IPS-18c (cell line): ENCODE data around the gene CHRNA3.

Experiments
- H3K4me3 ChIP-seq: 2 replicates; pipeline ENCODE4 v1.7.0; 2013; ENCODE audit warnings: low read depth, mild to moderate bottlenecking, low read length, moderate library complexity; ENCODE audit not compliant: insufficient read depth
- H3K9me3 ChIP-seq: one replicate; pipeline ENCODE4 v1.6.1; 2013; ENCODE audit warnings: mild to moderate bottlenecking, low read length, moderate library complexity; ENCODE audit not compliant: control insufficient read depth, insufficient read depth

CHRNA3 gene

DNA sequence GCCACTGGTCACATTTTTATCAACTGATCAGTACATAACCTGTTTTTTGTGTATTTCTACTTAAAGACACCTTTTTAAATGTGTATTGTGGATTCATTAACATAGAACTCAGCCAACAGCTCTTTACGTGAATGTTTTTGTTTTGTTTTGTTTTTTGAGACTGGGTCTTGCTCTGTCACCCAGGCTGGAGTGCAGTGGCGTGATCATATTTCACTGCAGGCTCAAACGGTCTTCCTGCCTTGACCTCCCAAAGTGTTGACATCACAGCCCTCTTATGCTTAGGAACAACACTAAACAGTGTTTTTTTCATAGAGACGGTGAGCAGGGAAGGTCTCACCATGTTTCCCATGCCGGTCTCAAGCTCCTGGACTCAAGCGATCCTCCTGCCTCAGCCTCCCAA lies 70.6 kb downstream of the CHRNA3 start:
- Histone ChIP-seq H3K4me3 (no peak overlapping the region), H3K9me3 (no peaks in the 10 kb centered on the region)
